COLO668 (cell line): ENCODE data around the gene RAP1GAP2.
"Not testable (repeated sequence)": the region's sequence is repeated elsewhere in the genome, so short reads cannot be mapped to it uniquely, and the experiment has no call there.

Experiments used
- DNase-seq: peaks from one replicate; lab custom pipeline; 2025; ENCODE audit not compliant: unreplicated experiment; lab: John Stamatoyannopoulos, UW

Gene RAP1GAP2

GRCh38 chr17:2814049-2814448, 17.8 kb downstream of the RAP1GAP2 start:
- DNase-seq: no peak

DNA sequence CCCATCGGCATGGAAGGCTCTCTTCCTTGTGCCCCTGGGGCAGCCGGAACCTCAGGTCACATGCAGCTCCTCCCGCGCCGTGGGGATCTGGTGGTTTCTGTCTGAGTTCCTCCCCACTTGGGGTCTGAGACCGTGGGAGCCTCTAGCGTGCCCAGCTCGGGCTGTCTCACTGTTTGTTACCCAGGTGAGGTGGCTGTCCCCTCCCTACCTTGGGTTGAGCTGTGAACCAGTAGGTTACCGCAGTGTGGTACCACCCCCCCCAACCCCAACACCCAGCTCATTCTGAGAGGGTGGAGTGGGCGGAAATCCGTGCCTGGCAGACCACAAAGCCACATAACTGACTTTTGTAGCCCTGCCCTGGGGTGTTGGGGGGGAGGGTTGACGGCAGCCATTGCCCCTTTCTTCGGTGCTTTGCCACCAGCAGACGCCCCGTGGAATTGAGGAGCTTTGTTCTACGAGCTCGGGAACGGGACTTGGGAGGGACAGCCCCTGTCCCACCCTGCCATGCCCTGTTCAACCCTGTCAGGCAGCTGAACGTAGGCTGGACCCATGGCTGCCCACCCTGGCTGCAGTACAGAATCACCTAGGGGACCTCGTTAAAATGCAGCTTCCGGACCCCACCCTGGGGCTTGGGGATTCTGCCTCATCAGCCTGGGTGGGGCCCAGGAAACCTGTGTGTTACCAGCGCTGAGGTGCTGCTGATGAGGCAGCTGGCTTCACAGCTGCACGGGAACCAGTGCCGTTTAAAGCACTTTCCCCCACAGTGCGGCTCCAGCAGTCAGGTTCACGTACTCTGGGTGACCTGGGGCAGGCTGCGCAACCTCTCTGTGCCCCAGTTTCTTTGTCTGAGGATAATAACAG, 18.5 kb downstream of the RAP1GAP2 start:
- no peak for DNase-seq

- DNase-seq: peak; percentile 4
These were observed 19.5 kb downstream of the RAP1GAP2 start for GRCh38 chr17:2815781-2816185.

DNA sequence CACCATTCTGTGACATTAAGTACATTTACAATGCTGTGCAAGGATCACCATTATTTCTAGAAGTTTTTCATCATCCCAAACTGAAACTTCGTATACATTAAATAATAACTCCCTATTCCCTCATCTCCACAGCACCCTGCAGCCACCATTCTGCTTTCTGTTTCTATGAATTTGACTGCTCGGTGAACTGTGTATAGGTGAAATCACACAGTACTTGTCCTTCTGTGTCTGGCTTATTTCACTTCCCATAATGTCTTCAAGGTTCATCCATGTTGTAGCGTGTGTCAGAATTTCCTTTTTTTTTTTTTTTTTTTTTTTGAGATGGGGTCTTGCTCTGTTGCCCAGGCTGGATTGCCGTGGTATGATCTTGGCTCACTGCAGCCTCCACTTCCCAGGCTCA, 20.4 kb downstream of the RAP1GAP2 start:
- DNase-seq: no peak

DNA sequence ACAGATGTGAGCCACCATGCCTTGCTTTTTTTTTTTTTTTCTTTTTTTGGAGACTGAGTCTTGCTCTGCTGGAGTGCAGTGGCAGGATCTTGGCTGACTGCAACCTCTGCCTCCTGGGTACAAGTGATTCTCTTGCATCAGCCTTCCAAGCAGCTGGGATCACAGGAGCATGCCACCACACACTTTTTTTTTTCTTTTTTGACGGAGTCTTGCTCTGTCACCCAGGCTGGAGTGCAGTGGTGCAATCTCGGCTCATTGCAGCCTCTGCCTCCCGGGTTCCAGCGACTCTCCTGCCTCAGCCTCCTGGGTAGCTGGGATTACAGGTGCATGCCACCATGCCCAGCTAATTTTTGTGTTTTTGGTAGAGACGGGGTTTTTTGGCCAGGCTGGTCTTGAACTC, 23.1 kb downstream of the RAP1GAP2 start:
- DNase-seq: not testable (repeated sequence)

DNA sequence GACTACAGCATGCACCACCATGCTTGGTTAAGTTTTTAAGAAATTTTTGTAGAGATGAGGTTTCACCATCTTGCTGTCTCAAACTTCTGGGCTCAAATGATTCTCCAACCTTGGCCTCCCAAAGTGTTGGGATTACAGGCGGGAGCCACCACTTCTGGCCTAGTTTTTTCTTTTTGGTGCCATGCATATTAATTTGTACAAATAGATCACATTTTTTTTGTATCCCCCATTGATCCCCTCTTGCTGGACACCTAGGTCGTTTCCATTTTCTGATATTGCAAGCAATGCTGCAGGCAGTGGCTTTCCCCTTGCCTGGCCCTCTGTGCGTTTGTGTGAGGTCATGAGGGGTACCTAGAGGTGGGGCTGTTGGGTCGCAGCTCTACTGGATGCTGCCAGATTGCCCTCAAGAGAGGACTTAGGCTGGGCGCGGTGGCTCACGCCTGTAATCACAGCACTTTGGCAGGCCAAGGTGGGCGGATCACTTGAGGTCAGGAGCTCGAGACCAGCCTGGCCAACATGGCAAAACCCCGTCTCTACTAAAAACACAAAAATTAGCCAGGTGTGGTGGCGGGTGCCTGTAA, 23.8 kb downstream of the RAP1GAP2 start:
- no peak for DNase-seq

DNA sequence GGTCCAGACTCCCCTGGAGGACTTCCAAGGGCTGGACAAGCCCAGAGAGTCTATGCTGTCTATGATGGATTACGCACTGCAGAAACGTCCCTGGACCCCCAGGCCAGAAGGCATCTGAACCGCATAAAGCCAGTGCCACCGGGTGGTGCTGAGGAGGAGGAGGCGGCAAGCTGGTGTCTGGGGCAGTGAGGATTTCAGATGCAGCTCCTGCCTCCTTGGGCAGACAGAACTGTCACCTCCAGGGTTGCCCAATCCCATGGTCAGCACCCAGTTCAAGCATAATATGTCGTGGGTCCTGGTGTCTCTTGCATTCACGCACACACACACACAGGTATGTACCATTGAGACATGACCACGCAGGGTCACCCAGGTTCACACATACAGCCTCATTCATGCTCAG, 25.6 kb downstream of the RAP1GAP2 start:
- no peak for DNase-seq

DNA sequence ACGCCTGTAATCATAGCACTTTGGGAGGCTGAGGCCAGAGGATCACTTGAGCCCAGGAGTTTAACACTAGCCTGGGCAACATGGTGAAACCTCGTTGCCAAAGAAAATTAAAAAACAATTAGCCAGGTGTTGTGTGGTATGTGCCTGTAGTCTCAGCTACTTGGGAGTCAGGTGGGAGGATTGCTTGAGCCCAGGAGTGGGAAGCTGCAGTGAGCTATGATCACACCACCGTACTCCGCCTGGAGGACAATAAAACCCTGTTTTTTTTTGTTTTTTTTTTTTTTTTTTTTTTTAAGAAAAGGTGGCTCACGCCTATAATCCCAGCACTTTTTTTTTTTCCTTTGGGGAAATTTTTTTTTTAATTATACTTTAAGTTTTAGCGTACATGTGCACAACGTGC, 26.1 kb downstream of the RAP1GAP2 start:
- no peak for DNase-seq

- no peak for DNase-seq
These were observed 29.2 kb downstream of the RAP1GAP2 start for GRCh38 chr17:2825253-2825970.

DNA sequence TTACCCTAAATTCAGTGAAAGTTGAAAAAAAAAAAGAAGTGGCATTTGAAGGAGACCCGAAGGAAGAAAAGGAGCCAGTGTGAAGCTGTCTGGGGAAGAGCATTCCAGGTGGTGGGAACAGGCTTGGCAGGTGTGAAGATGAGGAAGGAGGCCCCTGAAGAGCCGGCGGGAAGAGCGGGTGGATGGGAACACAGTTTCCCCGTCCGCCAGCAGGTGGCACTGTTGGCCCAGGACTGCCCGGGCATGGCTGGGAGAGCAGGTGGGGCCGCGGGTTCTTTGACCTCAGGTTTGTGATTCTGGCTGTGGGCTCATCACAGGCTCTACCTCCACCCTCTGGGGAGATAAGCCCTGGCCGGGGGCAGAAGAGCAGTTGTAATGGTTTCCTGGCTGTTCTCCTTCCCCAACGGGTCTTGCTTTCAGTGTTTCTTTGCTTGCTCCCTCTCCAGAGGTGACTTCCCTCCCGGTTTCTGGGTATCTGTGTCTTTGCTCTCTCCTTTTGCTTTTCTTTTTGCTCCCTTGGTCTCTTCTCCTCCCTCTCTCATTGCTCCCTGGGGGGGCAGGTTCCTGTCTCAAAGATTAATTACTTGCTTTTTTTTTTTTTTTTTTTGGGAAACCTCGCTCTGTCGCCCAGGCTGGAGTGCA, 32.3 kb downstream of the RAP1GAP2 start:
- peak; percentile 74 for DNase-seq

DNA sequence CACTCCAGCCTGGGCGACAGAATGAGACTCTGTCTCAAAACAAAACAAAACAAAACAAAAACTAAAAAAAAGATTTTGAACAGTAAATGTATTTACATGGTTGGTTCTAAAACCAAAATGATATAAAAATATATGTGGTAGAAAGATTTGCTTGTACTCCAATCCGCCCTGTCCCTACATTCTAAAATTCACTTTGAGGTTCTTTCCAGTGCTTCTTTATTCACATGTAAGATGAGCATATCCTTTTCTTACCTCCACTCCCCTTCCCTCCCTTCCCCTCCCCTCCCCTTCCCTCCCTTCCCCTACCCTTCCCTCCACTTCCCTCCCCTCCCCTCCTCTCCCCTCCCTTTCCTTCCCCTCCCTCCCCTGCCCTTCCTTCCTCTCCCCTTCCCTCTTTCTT, 34.4 kb downstream of the RAP1GAP2 start:
- no peak for DNase-seq

- DNase-seq: no peak
These were observed 39.5 kb downstream of the RAP1GAP2 start for GRCh38 chr17:2835780-2836179.

- DNase-seq: no peak
These were observed 40.9 kb downstream of the RAP1GAP2 start for GRCh38 chr17:2837147-2837561.

DNA sequence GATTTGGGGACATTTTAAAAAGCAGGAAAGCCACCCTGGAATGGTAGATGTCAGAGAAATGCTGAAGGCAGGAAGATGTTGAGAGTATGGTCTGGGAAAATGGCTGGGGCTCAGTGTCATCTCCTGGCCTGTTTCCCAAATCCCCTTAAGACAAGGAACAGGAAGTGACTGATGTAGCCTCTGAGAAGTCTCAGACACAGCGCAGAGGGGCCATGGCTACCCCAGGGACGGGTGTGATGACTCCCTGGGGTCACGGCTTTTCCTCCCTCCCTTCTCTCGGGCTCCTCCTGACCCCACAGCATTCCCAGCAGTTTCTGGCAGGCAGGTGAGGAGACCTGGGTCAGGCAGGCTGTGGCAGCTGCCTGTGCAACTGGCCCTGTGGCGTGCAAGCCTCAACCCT, 45.4 kb downstream of the RAP1GAP2 start:
- no peak for DNase-seq

GRCh38 chr17:2842464-2842863, 46.2 kb downstream of the RAP1GAP2 start:
- DNase-seq: no peak

DNA sequence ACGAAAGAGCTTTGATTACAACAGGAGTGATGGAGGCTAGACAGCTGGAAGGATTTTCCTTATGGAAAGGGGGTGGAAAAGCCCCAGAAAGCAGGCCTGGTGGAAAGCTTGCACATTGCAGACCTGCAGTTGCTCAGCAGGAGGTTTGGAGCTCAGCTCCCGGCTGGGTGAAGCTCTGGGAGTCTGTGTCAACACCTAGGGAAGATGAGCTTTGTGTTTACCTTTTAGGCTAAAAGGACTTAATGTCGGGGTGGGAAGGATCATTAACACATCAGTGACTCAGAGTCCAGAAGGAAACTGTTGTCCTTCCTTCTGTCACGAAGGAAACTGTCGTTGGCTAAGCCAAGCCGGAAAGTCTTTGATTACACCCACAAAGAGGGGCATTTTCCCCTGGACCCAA, 48.2 kb downstream of the RAP1GAP2 start:
- DNase-seq: peak; percentile 57

DNA sequence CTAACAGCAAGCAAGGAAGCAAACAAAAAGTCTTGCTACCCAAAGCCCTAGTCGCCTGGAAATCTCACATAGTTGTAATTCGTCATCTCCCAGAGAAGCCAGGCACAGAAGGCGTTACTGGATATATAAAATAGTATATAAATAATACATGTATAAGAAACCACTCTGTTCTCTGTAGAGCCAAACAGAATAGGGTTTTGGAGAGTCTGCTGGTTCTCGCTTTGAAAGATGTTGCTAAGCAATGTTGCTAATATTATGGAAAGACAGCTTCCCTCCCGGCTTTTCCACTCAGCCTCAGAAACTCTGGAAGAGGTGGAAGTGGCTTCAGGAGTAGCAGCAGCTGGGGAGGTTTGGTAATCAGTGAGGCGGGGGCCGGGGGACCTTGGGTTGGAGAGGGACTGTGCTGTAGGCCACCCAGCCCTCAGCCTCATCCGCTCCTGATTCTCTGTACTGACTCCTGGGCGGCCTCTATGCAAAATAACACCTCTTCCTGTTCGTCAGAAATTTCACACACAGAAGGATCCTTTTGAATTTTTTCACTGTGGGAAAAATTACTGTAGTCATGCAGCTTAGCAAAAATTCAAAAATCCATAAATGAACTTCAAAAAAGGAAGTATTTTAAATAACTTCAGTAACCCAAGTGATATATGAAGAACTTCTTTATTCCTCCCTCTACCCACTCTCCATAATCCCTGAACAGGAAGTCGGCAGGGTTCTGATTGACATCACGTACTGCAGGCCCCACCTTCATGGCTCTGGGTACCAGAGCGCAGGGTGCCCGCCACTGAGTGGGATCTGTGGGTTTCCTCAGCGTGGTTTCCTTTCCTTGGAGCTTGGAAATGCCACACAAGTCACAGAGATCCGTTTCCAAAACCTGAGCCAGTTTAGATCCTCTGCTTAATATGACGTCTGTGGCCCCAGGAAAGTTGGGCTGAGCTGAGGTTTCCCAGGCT, 51.4 kb downstream of the RAP1GAP2 start:
- DNase-seq: no peak

- peak; percentile 17 for DNase-seq
These were observed 53.1 kb downstream of the RAP1GAP2 start for GRCh38 chr17:2849327-2849670.

DNA sequence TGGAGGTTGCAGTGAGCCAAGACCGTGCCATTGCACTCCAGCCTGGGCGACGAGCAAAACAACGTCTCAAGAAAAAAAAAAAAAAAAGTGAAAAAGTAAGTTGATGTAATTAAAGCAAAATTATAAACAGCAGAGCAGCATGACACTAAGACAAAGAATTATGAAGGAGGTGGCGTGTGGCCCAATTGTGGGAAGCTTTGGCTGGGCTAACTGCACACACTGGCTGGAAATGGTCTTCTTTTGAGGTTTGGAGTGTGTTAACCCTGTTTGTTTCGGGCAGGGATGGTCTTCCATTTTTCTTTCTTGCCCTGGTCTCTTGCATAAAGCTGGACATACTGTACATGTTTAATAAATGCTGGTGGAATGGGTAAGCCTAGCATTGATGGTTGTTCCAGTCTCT, 54.8 kb downstream of the RAP1GAP2 start:
- DNase-seq: no peak

- DNase-seq: no peak
These were observed 55.4 kb downstream of the RAP1GAP2 start for GRCh38 chr17:2851615-2852014.

DNA sequence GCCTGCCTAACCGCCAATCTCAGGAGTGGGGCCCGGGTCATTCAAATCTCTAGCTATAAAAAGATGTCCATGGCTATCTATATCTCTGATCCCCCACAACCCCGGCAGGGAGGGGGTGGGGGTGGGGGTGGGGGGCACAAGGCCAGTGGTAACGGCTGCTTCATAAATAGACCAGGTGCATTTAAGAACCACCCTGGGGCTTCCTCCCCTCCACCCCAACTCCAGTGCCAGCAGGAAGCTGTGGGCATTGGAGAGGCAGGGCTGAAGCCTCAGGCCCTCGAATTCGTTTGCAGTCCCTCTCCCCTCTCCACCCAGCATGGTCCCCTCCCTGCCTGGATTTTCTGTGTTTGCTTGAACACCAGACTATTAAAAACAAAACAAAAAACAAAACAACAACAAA, 56.0 kb downstream of the RAP1GAP2 start:
- DNase-seq: peak; percentile 16
